CD4-positive, alpha-beta T cell (primary cell): Measurements from ENCODE around the gene KLK4. TPM values are rescaled to one million over a fixed set of nuclear protein-coding genes. Genes with fewer than 3 reads are reported as not detected.

Experiments
- ATAC-seq: fragments of 200-7000 bp; cut with Tn5 transposase; one replicate; pipeline ENCODE4 v1.10.0; 2022; ENCODE audit warnings: mild to moderate bottlenecking; ENCODE audit not compliant: poor library complexity
- CTCF ChIA-PET: fragments of 350-600 bp; sonication (Branson Sonifier 250); formaldehyde crosslinking; loops from one replicate; lab custom pipeline; 2021; ENCODE audit warnings: antibody characterized with exemption, inconsistent platforms; lab: Charles Lee
- POLR2A ChIA-PET: fragments of 350-600 bp; sonication (Branson Sonifier 250); formaldehyde crosslinking; loops from one replicate; lab custom pipeline; 2021; ENCODE audit warnings: antibody characterized with exemption, inconsistent platforms; lab: Charles Lee
- DNase-seq, 14 experiments: peaks; one replicate each; pipeline ENCODE4 v3.0.0-alpha.2; 2013 to 2020; ENCODE audit warnings: mixed read lengths in 2 of 14
- H3K27ac ChIP-seq, 2 donors: one replicate each; pipeline versions ENCODE4 v1.5.1 to v1.7.0; 2013; ENCODE audit warnings: low read length in 2 of 2, low read depth in 1 of 2, mild to moderate bottlenecking in 1 of 2
- H3K27me3 ChIP-seq, 2 experiments: 1 replicate in 1 of 2; 2 replicates in 1 of 2; pipeline versions ENCODE4 v1.6.1 to v1.7.0; 2013; ENCODE audit warnings: low read length in 2 of 2, control low read depth in 1 of 2, mild to moderate bottlenecking in 1 of 2, moderate library complexity in 1 of 2; ENCODE audit not compliant: insufficient read depth in 2 of 2, control insufficient read depth in 1 of 2
- H3K36me3 ChIP-seq: one replicate; pipeline ENCODE4 v1.6.1; 2013; ENCODE audit warnings: low read length, control low read depth; ENCODE audit not compliant: insufficient read depth
- H3K4me1 ChIP-seq: one replicate; pipeline ENCODE4 v1.6.1; 2013; ENCODE audit warnings: low read length, control low read depth; ENCODE audit not compliant: insufficient read depth
- H3K4me3 ChIP-seq: one replicate; pipeline ENCODE4 v1.5.1; 2013; ENCODE audit warnings: mild to moderate bottlenecking, low read length, moderate library complexity
- H3K9me3 ChIP-seq, 2 experiments: 1 replicate in 1 of 2; 2 replicates in 1 of 2; pipeline versions ENCODE4 v1.6.1 to v1.7.0; 2013; ENCODE audit warnings: low read length in 2 of 2, mild to moderate bottlenecking in 2 of 2, control low read depth in 1 of 2, moderate library complexity in 1 of 2; ENCODE audit not compliant: control insufficient read depth in 1 of 2, insufficient read depth in 1 of 2
- H3K27ac Mint-ChIP-seq: one replicate; pipeline ENCODE4 v1.8.0; 2020; ENCODE audit warnings: mixed read lengths
- H3K27me3 Mint-ChIP-seq: one replicate; pipeline ENCODE4 v1.8.0; 2021; ENCODE audit warnings: mixed read lengths
- H3K36me3 Mint-ChIP-seq: one replicate; pipeline ENCODE4 v1.8.0; 2021; ENCODE audit warnings: low read depth, mixed read lengths
- H3K4me1 Mint-ChIP-seq: one replicate; pipeline ENCODE4 v1.8.0; 2021; ENCODE audit warnings: low read depth, mixed read lengths
- H3K4me3 Mint-ChIP-seq: one replicate; pipeline ENCODE4 v1.8.0; 2020; ENCODE audit warnings: mild to moderate bottlenecking, mixed read lengths
- H3K9me3 Mint-ChIP-seq: one replicate; pipeline ENCODE4 v1.8.0; 2020; ENCODE audit warnings: mixed read lengths
- intact Hi-C, 2 experiments: fragments of 100-400 bp; cut with DNase I in 1 of 2; cut with micrococcal nuclease in 1 of 2; formaldehyde crosslinking; loops; one replicate each; pipeline versions ENCODE4 v1.15.1 to v1.9.0; 2023 to 2025; cut with DNase I, micrococcal nuclease
- total RNA-seq, 174 experiments: library from RNA in 2 of 174; stranded (reverse) in 2 of 174; gene quantifications; one replicate each; pipeline ENCODE4 v1.2.3 and lab custom pipeline; 2021 to 2026
- TF ChIP-seq, protein P1 (sequence below): fragments of 200-600 bp; IDR thresholded peaks from one replicate; pipeline ENCODE4 v1.8.0; 2022; ENCODE audit warnings: antibody characterized with exemption, mild to moderate bottlenecking

The KLK4 gene
- total RNA-seq, 2 experiments from 2014 or later: not detected

DNA sequence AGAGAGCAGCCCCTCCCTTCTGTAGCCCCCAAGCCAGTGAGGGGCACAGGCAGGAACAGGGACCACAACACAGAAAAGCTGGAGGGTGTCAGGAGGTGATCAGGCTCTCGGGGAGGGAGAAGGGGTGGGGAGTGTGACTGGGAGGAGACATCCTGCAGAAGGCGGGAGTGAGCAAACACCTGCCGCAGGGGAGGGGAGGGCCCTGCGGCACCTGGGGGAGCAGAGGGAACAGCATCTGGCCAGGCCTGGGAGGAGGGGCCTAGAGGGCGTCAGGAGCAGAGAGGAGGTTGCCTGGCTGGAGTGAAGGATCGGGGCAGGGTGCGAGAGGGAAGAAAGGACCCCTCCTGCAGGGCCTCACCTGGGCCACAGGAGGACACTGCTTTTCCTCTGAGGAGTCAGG, 52.3 kb downstream of the KLK4 start:
- H3K4me3 Mint-ChIP-seq: no peak overlapping the region
- POLR2A ChIA-PET: no interaction called here
- Histone ChIP-seq H3K4me1 (no peaks in the 10 kb centered on the region), H3K36me3 (no peaks in the 10 kb centered on the region), H3K27me3 (peaks cover 18 to 53% of the 10 kb centered on the region in 2 experiments), H3K4me3 (no peak overlapping the region), H3K27ac (no peak overlapping the region), H3K9me3 (no peaks in the 10 kb centered on the region)
- no peak overlapping the region for H3K27ac Mint-ChIP-seq
- ATAC-seq (no peak), DNase-seq (no peak)
- TF ChIP-seq, protein P1, sequence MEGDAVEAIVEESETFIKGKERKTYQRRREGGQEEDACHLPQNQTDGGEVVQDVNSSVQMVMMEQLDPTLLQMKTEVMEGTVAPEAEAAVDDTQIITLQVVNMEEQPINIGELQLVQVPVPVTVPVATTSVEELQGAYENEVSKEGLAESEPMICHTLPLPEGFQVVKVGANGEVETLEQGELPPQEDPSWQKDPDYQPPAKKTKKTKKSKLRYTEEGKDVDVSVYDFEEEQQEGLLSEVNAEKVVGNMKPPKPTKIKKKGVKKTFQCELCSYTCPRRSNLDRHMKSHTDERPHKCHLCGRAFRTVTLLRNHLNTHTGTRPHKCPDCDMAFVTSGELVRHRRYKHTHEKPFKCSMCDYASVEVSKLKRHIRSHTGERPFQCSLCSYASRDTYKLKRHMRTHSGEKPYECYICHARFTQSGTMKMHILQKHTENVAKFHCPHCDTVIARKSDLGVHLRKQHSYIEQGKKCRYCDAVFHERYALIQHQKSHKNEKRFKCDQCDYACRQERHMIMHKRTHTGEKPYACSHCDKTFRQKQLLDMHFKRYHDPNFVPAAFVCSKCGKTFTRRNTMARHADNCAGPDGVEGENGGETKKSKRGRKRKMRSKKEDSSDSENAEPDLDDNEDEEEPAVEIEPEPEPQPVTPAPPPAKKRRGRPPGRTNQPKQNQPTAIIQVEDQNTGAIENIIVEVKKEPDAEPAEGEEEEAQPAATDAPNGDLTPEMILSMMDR: no peak
- H3K36me3 Mint-ChIP-seq: no peaks in the 10 kb centered on the region
- H3K27me3 Mint-ChIP-seq: peaks cover 69% of the 10 kb centered on the region
- CTCF ChIA-PET: no interaction called here
- H3K9me3 Mint-ChIP-seq: peaks cover 6% of the 10 kb centered on the region
- intact Hi-C loops: no loop called here
- H3K4me1 Mint-ChIP-seq: no peaks in the 10 kb centered on the region

DNA sequence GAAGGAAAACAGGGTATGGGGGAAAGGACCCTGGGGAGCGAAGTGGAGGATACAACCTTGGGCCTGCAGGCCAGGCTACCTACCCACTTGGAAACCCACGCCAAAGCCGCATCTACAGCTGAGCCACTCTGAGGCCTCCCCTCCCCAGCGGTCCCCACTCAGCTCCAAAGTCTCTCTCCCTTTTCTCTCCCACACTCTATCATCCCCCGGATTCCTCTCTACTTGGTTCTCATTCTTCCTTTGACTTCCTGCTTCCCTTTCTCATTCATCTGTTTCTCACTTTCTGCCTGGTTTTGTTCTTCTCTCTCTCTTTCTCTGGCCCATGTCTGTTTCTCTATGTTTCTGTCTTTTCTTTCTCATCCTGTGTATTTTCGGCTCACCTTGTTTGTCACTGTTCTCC, 53.8 kb downstream of the KLK4 start:
- intact Hi-C loops: no loop called here
- no peak overlapping the region for H3K4me3 ChIP-seq
- POLR2A ChIA-PET: no interaction called here
- Mint-ChIP-seq H3K27ac (no peak overlapping the region), H3K36me3 (no peaks in the 10 kb centered on the region), H3K9me3 (peaks cover 6% of the 10 kb centered on the region), H3K4me1 (no peaks in the 10 kb centered on the region), H3K27me3 (peaks cover 75% of the 10 kb centered on the region), H3K4me3 (no peak overlapping the region)
- ATAC-seq (no peak), DNase-seq (no peak)
- H3K9me3 ChIP-seq: no peaks in the 10 kb centered on the region
- TF ChIP-seq, protein P1: no peak
- H3K36me3 ChIP-seq: no peaks in the 10 kb centered on the region
- no peak overlapping the region for H3K27ac ChIP-seq
- H3K4me1 ChIP-seq: no peaks in the 10 kb centered on the region
- peaks cover 16 to 53% of the 10 kb centered on the region in 2 experiments for H3K27me3 ChIP-seq
- CTCF ChIA-PET: no interaction called here

Other genes starting within 250 kb of the KLK4 start
- not detected for gene SHANK1, start 191.6 kb downstream of the KLK4 start, total RNA-seq
- 1 to 10 TPM; 3.1 to 3.3 TPM for gene CLEC11A, start 188.0 kb downstream of the KLK4 start, total RNA-seq
- gene GPR32, start 140.9 kb downstream of the KLK4 start, total RNA-seq: not detected
- gene ACP4, start 121.0 kb downstream of the KLK4 start, total RNA-seq: not detected
- gene KLK1, start 87.6 kb downstream of the KLK4 start, total RNA-seq: not detected
- gene KLK15, start 77.8 kb downstream of the KLK4 start, total RNA-seq: not detected
- gene KLK3, start 56.5 kb downstream of the KLK4 start, total RNA-seq: not detected
- not detected for gene KLK2, start 38.0 kb downstream of the KLK4 start, total RNA-seq
- gene KLK5, start 41.6 kb upstream of the KLK4 start, total RNA-seq: not detected
- not detected for gene KLK6, start 58.2 kb upstream of the KLK4 start, total RNA-seq
- not detected for gene KLK7, start 72.5 kb upstream of the KLK4 start, total RNA-seq
- gene KLK8, start 90.2 kb upstream of the KLK4 start, total RNA-seq: not detected
- not detected for gene KLK10, start 108.3 kb upstream of the KLK4 start, total RNA-seq
- not detected for gene KLK11, start 115.2 kb upstream of the KLK4 start, total RNA-seq
- gene KLK12, start 123.6 kb upstream of the KLK4 start, total RNA-seq: not detected
- gene KLK13, start 153.7 kb upstream of the KLK4 start, total RNA-seq: not detected
- under 1 TPM in 1 of 2 experiments, not detected in 1; 0.22 TPM for gene KLK14, start 171.5 kb upstream of the KLK4 start, total RNA-seq
- 1 to 10 TPM; 1.4 to 1.6 TPM for gene CTU1, start 197.0 kb upstream of the KLK4 start, total RNA-seq
- under 1 TPM; 0.36 to 0.59 TPM for gene SIGLEC9, start 213.5 kb upstream of the KLK4 start, total RNA-seq
- under 1 TPM in 1 of 2 experiments, not detected in 1; 0.20 TPM for gene SIGLEC7, start 230.9 kb upstream of the KLK4 start, total RNA-seq